ENCODE results near the gene SEMA5A. TPM values are rescaled to one million over a fixed set of nuclear protein-coding genes. Genes with fewer than 3 reads are reported as not detected.

SEMA5A gene
- polyA plus RNA-seq, 1 donor (not counting 4 experiments of a cell fraction or from before 2014, with no cell fraction given) = 0.16 TPM

DNA sequence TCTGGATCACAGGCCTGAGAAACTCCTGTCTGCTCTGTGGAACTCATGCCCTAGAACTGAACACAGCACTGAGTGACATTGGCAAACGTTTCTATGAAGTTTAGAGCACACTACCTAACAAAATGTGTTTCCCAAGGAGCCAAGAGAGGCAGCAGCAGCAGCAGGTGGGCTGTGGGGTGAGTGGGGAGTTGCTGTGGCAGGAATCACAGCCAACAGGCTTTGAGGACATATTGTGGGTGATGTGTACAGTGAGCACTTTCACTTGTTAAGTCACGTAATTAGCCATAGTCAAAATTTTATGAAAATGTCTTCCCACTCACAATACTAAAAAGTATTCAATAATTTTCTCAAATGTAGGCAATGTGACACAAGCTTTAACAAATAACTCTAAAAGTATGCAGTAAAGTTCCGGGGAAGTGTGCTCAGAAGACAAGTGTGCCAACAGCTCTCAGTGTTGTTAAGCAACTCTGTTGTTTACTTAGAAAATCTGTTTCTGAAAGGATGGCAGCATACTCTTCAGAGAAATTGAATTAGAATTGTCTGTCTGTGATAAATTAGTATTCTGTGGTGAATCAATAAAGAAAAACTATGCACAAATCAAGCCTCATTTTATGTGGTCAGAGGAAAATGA, 482.1 kb downstream of the SEMA5A start:
- FAIRE-seq (no peak), DNase-seq (ENCODE audit: low read depth, low spot score) (no peak)
- H3K9me1 ChIP-seq (ENCODE audit: control insufficient read depth, extremely low read depth, insufficient read depth, low read length) = no peaks in the 10 kb centered on the region
- dilution Hi-C loops (cut with MboI; ENCODE audit: extremely low pct_ligation_motif_present, low sequenced_read_pairs) = no loop called here
- H4K20me1 ChIP-seq (ENCODE audit: control insufficient read depth, extremely low read depth, insufficient read depth, low read length) = no peaks in the 10 kb centered on the region
- no peaks in the 10 kb centered on the region for H3K79me2 ChIP-seq (ENCODE audit: control insufficient read depth, insufficient read depth, low read length)
- no peak overlapping the region for H3K4me3 ChIP-seq (ENCODE audit: control insufficient read depth in 2 of 3, extremely low read depth in 1 of 3, insufficient read depth in 2 of 3, low read depth in 1 of 3, low read length in 3 of 3)
- TF ChIP-seq, protein P1, sequence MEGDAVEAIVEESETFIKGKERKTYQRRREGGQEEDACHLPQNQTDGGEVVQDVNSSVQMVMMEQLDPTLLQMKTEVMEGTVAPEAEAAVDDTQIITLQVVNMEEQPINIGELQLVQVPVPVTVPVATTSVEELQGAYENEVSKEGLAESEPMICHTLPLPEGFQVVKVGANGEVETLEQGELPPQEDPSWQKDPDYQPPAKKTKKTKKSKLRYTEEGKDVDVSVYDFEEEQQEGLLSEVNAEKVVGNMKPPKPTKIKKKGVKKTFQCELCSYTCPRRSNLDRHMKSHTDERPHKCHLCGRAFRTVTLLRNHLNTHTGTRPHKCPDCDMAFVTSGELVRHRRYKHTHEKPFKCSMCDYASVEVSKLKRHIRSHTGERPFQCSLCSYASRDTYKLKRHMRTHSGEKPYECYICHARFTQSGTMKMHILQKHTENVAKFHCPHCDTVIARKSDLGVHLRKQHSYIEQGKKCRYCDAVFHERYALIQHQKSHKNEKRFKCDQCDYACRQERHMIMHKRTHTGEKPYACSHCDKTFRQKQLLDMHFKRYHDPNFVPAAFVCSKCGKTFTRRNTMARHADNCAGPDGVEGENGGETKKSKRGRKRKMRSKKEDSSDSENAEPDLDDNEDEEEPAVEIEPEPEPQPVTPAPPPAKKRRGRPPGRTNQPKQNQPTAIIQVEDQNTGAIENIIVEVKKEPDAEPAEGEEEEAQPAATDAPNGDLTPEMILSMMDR (optimal IDR thresholded peaks at IDR 0.05 in 1 of 3, IDR thresholded peaks at IDR 0.05 in 1 of 3, conservative IDR thresholded peaks at IDR 0.05 in 1 of 3; ENCODE audit: extremely low read depth in 1 of 3, insufficient read depth in 2 of 3, low read length in 3 of 3) = no peak
- TF ChIP-seq EZH2 (IDR thresholded peaks at IDR 0.05; ENCODE audit: low read length) = no peak
- H3K9me3 ChIP-seq (ENCODE audit: control insufficient read depth, low read depth, low read length) = no peaks in the 10 kb centered on the region
- H3K36me3 ChIP-seq (ENCODE audit: control insufficient read depth in 2 of 2, extremely low read depth in 1 of 2, insufficient read depth in 2 of 2, low read length in 2 of 2) = no peaks in the 10 kb centered on the region
- no peak overlapping the region for H3K4me2 ChIP-seq (ENCODE audit: control insufficient read depth, extremely low read depth, insufficient read depth, low read depth, low read length)
- H3K4me1 ChIP-seq (ENCODE audit: control insufficient read depth, extremely low read depth, insufficient read depth, low read length) = peaks cover 16% of the 10 kb centered on the region
- no peak overlapping the region for H3K27ac ChIP-seq (ENCODE audit: control insufficient read depth, insufficient read depth, low read length)
- H3K9ac ChIP-seq (ENCODE audit: control insufficient read depth, extremely low read depth, insufficient read depth, low read length) = no peak overlapping the region
- H3K27me3 ChIP-seq (ENCODE audit: control insufficient read depth, extremely low read depth, insufficient read depth, low read length) = no peaks in the 10 kb centered on the region
- H2AFZ ChIP-seq (ENCODE audit: control insufficient read depth, low read length) = no peak overlapping the region

DNA sequence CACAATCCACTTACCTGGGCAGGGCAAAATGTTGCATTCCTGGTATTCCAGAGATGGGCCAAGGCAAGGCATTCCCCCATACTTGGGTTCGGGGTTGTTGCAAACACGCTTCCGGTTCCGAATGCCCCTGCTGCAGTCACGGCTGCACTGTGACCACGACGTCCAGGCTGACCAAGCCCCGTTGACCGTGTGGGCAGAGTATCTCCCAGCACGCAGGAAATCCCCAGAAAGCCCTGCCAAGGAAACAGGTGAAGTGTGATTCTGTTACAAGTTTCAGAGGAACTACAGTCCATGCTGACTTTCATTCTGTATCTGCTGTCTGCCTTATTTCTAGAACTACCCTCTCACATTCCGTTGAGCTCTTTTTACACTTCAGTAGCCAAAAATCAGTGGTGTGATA, 483.0 kb downstream of the SEMA5A start:
- dilution Hi-C loops (cut with MboI; ENCODE audit: extremely low pct_ligation_motif_present, low sequenced_read_pairs) = no loop called here
- Histone ChIP-seq H3K9me3 (ENCODE audit: control insufficient read depth, low read depth, low read length) (no peaks in the 10 kb centered on the region), H3K4me1 (ENCODE audit: control insufficient read depth, extremely low read depth, insufficient read depth, low read length) (peaks cover 24% of the 10 kb centered on the region), H3K79me2 (ENCODE audit: control insufficient read depth, insufficient read depth, low read length) (no peaks in the 10 kb centered on the region), H2AFZ (ENCODE audit: control insufficient read depth, low read length) (no peak overlapping the region), H3K4me2 (ENCODE audit: control insufficient read depth, extremely low read depth, insufficient read depth, low read depth, low read length) (no peak overlapping the region), H3K27ac (ENCODE audit: control insufficient read depth, insufficient read depth, low read length) (no peak overlapping the region), H3K4me3 (ENCODE audit: control insufficient read depth in 2 of 3, extremely low read depth in 1 of 3, insufficient read depth in 2 of 3, low read depth in 1 of 3, low read length in 3 of 3) (no peak overlapping the region), H3K9ac (ENCODE audit: control insufficient read depth, extremely low read depth, insufficient read depth, low read length) (no peak overlapping the region), H3K9me1 (ENCODE audit: control insufficient read depth, extremely low read depth, insufficient read depth, low read length) (no peaks in the 10 kb centered on the region), H3K27me3 (ENCODE audit: control insufficient read depth, extremely low read depth, insufficient read depth, low read length) (no peaks in the 10 kb centered on the region), H4K20me1 (ENCODE audit: control insufficient read depth, extremely low read depth, insufficient read depth, low read length) (no peaks in the 10 kb centered on the region), H3K36me3 (ENCODE audit: control insufficient read depth in 2 of 2, extremely low read depth in 1 of 2, insufficient read depth in 2 of 2, low read length in 2 of 2) (no peaks in the 10 kb centered on the region)
- FAIRE-seq (no peak), DNase-seq (ENCODE audit: low read depth, low spot score) (no peak)
- TF ChIP-seq, protein P1 (optimal IDR thresholded peaks at IDR 0.05 in 1 of 3, IDR thresholded peaks at IDR 0.05 in 1 of 3, conservative IDR thresholded peaks at IDR 0.05 in 1 of 3; ENCODE audit: extremely low read depth in 1 of 3, insufficient read depth in 2 of 3, low read length in 3 of 3) = no peak
- no peak for TF ChIP-seq EZH2 (IDR thresholded peaks at IDR 0.05; ENCODE audit: low read length)

Measured in keratinocyte (primary cell).